Right kidney (tissue), 1 donor: ENCODE data around the gene OR2T11.
"Not testable (repeated sequence)": the region's sequence is repeated elsewhere in the genome, so short reads cannot be mapped to it uniquely, and the experiment has no call there.

Experiments used
- DNase-seq: peaks from one replicate; pipeline ENCODE4 v3.0.0-alpha.2; 2016

The OR2T11 gene

GRCh38 chr1:248618878-248619277, 16.0 kb downstream of the OR2T11 start:
- no peak for DNase-seq

GRCh38 chr1:248618119-248618518, 16.8 kb downstream of the OR2T11 start:
- DNase-seq = no peak

GRCh38 chr1:248613742-248614141, 21.1 kb downstream of the OR2T11 start:
- DNase-seq = no peak

- no peak for DNase-seq
Measured at GRCh38 chr1:248611883-248612414, 22.9 kb downstream of the OR2T11 start.

- no peak for DNase-seq
Measured at GRCh38 chr1:248610301-248610700, 24.6 kb downstream of the OR2T11 start.

- DNase-seq = no peak
Measured at GRCh38 chr1:248599396-248599795, 35.5 kb downstream of the OR2T11 start.

GRCh38 chr1:248597589-248597988, 37.3 kb downstream of the OR2T11 start, which contains the start of gene OR2T10:
Gene OR2T10 (minus strand): TSS chr1:248597700. CDS start chr1:248593768, 3,932 bp downstream.
- DNase-seq = no peak

- DNase-seq = no peak
Measured at GRCh38 chr1:248596615-248597014, 38.3 kb downstream of the OR2T11 start.

- no peak for DNase-seq
Measured at GRCh38 chr1:248593226-248593625, 41.7 kb downstream of the OR2T11 start.

- no peak for DNase-seq
Measured at GRCh38 chr1:248592655-248593054, 42.2 kb downstream of the OR2T11 start.

GRCh38 chr1:248590055-248590454, 44.8 kb downstream of the OR2T11 start:
- no peak for DNase-seq

GRCh38 chr1:248589334-248589733, 45.6 kb downstream of the OR2T11 start:
- DNase-seq = no peak

GRCh38 chr1:248585266-248585665, 49.6 kb downstream of the OR2T11 start:
- DNase-seq = no peak

GRCh38 chr1:248576260-248576980, 58.5 kb downstream of the OR2T11 start:
- no peak for DNase-seq

- not testable (repeated sequence) for DNase-seq
Measured at GRCh38 chr1:248574657-248575056, 60.2 kb downstream of the OR2T11 start, which contains the start of gene OR2T34. Gene OR2T34 (minus strand): TSS chr1:248574757. CDS start chr1:248574757, 0 bp downstream.

GRCh38 chr1:248573856-248574255, 61.0 kb downstream of the OR2T11 start:
- DNase-seq = not testable (repeated sequence)
